Brain microvascular endothelial cell (primary cell): ENCODE measurements around the gene SLC5A6.

Experiments
- DNase-seq: peaks from one replicate; pipeline ENCODE4 v3.0.0-alpha.2; 2020
- H3K27ac ChIP-seq: fragments of 250-450 bp; sonication (Bioruptor Pico); 2 replicates; pipeline ENCODE4 v1.5.1; 2020; ENCODE audit warnings: mild to moderate bottlenecking, moderate library complexity
- H3K27me3 ChIP-seq: fragments of 250-450 bp; sonication (Bioruptor Pico); replicated peaks from 2 replicates; pipeline ENCODE4 v1.5.1; 2020; ENCODE audit warnings: mild to moderate bottlenecking
- H3K36me3 ChIP-seq: fragments of 250-450 bp; sonication (Bioruptor Pico); replicated peaks from 2 replicates; pipeline ENCODE4 v1.5.1; 2020; ENCODE audit warnings: mild to moderate bottlenecking
- H3K4me3 ChIP-seq: 2 replicates; pipeline ENCODE4 v1.5.1; 2011; ENCODE audit warnings: low read depth, mild to moderate bottlenecking, control low read depth, low read length, moderate library complexity
- in situ Hi-C: cut with HindIII; loops from 2 replicates; pipeline ENCODE4 v1.10.0; 2017; ENCODE audit warnings: low sequenced_read_pairs, low pct_ligation_motif_present
- TF ChIP-seq, protein P1 (sequence below): IDR thresholded peaks from 2 replicates; pipeline ENCODE4 v1.5.1; 2011; ENCODE audit warnings: low read depth, mild to moderate bottlenecking, moderate library complexity, low read length, control low read depth, inconsistent platforms; ENCODE audit errors: missing control alignments

The SLC5A6 gene

DNA sequence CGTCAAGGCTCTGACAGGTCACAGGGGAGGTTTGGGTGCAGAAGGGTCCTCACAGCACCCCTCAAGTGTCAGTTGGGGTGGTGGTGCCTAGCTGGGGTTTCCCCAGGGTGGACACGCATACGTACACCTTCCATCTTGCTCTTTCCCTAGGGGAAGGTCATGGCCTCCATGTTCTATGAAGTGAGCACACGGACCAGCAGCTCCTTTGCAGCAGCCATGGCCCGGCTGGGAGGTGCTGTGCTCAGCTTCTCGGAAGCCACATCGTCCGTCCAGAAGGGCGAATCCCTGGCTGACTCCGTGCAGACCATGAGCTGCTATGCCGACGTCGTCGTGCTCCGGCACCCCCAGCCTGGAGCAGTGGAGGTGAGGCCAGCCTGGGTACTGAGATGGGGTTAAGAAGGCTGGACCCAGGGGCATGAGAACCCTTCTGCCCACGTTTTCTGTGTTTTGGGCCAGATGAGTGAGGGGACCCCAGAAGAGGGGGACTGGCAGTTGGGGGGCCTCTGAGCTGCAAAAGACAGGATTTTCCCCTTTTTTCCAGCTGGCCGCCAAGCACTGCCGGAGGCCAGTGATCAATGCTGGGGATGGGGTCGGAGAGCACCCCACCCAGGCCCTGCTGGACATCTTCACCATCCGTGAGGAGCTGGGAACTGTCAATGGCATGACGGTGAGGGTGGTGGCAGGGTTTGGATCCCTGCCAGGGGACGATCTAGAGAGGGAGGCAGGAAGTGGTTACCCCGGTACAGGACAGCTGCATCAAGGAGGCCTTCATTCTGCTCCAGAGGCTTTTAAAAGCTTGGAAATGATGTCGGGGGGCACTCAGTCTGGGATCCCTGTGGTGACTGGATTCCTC, 29.9 kb upstream of the SLC5A6 start:
- no peak for DNase-seq
- H3K4me3 ChIP-seq, result no peak overlapping the region
- H3K27me3 ChIP-seq, result no peaks in the 10 kb centered on the region
- peaks cover 75% of the 10 kb centered on the region for H3K36me3 ChIP-seq
- TF ChIP-seq, protein P1, sequence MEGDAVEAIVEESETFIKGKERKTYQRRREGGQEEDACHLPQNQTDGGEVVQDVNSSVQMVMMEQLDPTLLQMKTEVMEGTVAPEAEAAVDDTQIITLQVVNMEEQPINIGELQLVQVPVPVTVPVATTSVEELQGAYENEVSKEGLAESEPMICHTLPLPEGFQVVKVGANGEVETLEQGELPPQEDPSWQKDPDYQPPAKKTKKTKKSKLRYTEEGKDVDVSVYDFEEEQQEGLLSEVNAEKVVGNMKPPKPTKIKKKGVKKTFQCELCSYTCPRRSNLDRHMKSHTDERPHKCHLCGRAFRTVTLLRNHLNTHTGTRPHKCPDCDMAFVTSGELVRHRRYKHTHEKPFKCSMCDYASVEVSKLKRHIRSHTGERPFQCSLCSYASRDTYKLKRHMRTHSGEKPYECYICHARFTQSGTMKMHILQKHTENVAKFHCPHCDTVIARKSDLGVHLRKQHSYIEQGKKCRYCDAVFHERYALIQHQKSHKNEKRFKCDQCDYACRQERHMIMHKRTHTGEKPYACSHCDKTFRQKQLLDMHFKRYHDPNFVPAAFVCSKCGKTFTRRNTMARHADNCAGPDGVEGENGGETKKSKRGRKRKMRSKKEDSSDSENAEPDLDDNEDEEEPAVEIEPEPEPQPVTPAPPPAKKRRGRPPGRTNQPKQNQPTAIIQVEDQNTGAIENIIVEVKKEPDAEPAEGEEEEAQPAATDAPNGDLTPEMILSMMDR, result no peak
- H3K27ac ChIP-seq, result no peak overlapping the region
- in situ Hi-C loops, result no loop called here

DNA sequence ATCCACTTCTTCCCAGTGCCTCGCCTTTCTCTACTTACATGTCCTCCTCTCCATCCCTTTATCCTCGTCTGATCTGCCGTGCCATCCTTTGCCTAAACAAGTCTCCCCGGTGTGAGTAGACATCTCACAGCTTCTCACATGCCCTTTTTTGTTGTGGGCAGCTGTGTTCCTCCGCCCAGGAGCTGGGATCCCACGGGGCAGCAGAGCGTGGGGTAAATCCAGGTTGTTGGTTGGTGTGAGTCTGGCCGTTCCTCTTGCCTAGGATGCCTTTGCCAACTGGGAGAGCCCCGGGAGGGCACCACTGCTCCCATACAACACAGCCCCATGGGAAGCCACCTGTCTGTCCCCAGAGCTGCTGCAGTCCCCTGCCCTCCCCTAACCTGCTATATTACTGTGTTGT, 28.3 kb upstream of the SLC5A6 start:
- Histone ChIP-seq H3K27me3 (no peaks in the 10 kb centered on the region), H3K4me3 (no peak overlapping the region), H3K27ac (no peak overlapping the region), H3K36me3 (peaks cover 88% of the 10 kb centered on the region)
- DNase-seq, result no peak
- TF ChIP-seq, protein P1, result no peak
- in situ Hi-C loops, result no loop called here

DNA sequence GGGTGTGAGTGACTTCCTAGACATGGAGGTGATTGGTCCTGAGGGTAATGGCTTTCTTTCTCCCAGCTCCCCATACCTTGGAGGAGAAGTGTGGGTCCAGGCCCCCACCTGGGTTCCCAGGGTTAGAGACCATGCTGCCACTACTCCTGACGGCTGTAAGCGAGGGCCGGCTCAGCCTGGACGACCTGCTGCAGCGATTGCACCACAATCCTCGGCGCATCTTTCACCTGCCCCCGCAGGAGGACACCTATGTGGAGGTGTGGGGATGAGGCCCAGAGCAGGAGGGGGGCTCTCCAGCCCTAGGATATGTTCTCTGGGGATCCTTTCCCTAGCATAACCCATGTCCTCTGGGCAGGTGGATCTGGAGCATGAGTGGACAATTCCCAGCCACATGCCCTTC, 26.9 kb upstream of the SLC5A6 start:
- H3K36me3 ChIP-seq, result peaks cover 91% of the 10 kb centered on the region
- in situ Hi-C loops, result no loop called here
- no peak for DNase-seq
- TF ChIP-seq, protein P1, result no peak
- H3K4me3 ChIP-seq, result no peak overlapping the region
- no peaks in the 10 kb centered on the region for H3K27me3 ChIP-seq
- no peak overlapping the region for H3K27ac ChIP-seq

DNA sequence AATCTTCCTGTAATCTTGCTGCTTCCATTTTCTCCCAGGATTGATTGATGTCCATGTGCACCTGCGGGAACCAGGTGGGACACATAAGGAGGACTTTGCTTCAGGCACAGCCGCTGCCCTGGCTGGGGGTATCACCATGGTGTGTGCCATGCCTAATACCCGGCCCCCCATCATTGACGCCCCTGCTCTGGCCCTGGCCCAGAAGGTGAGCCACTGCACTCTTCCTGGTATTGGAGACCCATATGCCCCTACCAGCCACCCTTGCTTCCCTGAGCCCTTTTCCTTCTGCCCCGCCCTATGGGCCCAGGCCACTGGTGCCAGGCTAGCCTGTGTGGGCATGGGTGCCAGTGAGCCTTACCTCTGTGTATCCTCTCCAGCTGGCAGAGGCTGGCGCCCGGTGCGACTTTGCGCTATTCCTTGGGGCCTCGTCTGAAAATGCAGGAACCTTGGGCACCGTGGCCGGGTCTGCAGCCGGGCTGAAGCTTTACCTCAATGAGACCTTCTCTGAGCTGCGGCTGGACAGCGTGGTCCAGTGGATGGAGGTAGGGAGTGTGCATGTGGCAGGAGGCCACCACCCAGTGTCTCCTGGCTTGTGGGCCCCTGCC, 25.4 kb upstream of the SLC5A6 start:
- TF ChIP-seq, protein P1, result no peak
- no peaks in the 10 kb centered on the region for H3K27me3 ChIP-seq
- H3K4me3 ChIP-seq, result no peak overlapping the region
- H3K27ac ChIP-seq, result no peak overlapping the region
- no peak for DNase-seq
- in situ Hi-C loops, result no loop called here
- peaks cover 93% of the 10 kb centered on the region for H3K36me3 ChIP-seq

DNA sequence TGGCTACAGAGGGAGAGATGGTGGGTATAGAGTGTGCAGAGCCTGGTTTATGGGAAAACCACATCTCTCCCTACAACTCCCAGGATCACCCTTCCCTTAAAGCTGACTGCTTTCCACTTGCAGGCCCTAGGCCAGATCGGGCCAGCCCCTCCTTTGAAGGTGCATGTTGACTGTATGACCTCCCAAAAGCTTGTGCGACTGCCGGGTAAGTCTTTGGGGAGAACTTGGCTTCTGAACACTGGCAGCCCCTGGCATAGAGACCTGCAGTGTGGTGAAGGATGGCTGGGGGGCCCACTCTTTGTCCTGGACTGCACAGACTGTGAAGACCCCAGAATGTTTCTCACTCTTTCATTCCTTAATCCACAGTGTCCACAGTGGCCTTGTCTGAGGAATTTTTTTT, 24.6 kb upstream of the SLC5A6 start:
- no peak overlapping the region for H3K27ac ChIP-seq
- no peak overlapping the region for H3K4me3 ChIP-seq
- in situ Hi-C loops, result no loop called here
- TF ChIP-seq, protein P1, result no peak
- peaks cover 93% of the 10 kb centered on the region for H3K36me3 ChIP-seq
- no peaks in the 10 kb centered on the region for H3K27me3 ChIP-seq
- DNase-seq, result no peak
